ENCODE data around the gene ZNF556. TPM values are rescaled to one million over a fixed set of nuclear protein-coding genes. Genes with fewer than 3 reads are reported as not detected.

The ZNF556 gene
- total RNA-seq, 4 donors from 2014 or later, result not detected

DNA sequence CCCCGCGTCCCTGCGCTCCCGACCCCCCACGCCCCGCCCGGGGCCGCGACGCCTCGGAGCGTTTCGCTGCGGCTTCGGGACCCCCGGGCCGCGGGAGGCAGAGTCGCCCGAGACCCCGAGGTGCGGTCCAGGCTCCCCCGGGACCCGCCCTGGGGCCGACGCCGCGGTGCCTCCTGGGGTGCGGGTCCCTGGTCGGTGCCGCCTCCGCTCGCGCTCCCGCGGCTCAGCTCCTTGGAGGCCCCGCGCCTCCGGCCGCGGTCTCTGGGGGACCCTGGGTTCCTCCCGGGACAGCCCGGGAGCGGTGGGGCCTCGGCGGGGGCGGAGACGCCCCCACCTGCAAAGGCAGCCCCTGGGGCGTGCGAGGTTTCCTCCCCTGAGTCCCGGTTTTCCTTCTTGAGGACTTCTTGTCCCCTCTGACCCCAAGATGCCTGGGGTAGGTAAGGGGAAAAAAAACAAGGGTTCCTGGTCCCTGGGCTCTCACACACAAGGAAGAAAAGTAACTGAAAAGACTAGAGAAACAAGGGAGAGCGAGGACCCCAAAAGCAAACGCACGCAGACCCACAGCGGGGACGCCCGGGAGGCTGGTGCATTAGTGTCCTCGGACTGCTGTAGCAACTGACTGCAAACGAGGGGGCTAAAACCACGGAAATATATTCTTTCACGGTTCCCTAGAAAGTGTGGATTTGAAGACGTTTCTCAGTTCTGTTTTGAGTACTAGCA lies 25.1 kb upstream of the ZNF556 start:
- DNase-seq, result peak; percentile 18
- Histone ChIP-seq H3K36me3 (no peaks in the 10 kb centered on the region), H3K4me3 (peak overlapping the region; percentile 69 to 99 (median 96)), H3K4me1 (peaks cover 4 to 19% (median 10%) of the 10 kb centered on the region in 4 donors), H3K9me3 (no peaks in the 10 kb centered on the region), H3K27ac (peak overlapping the region; percentile 86 to 92 (median 90)), H3K27me3 (no peaks in the 10 kb centered on the region)
- 8 to 31% methylated on average over 8 to 29 of the region's 62 CpGs for WGBS, 2 donors (ENCODE audit: low coverage in 1 of 2)
- no peak for TF ChIP-seq EP300 (IDR thresholded peaks at IDR 0.05; ENCODE audit: low read depth)
- no peak for TF ChIP-seq CTCF (IDR thresholded peaks at IDR 0.05)
- TF ChIP-seq POLR2A (IDR thresholded peaks at IDR 0.05), result no peak
- TF ChIP-seq POLR2AphosphoS5 (IDR thresholded peaks at IDR 0.05), result no peak
- intact Hi-C loops (cut with DNase I; ENCODE audit: low total_unique reads) (no loop called here), in situ Hi-C loops (cut with MboI; ENCODE audit: low pct_ligation_motif_present in 1 of 4, low pct_unique_long_range_greater_than_20kb in 1 of 4, low sequenced_read_pairs in 3 of 4) (no loop called here)

GRCh38 chr19:2845107-2845506 lies 22.0 kb upstream of the ZNF556 start:
- intact Hi-C loops (cut with DNase I; ENCODE audit: low total_unique reads) (no loop called here), in situ Hi-C loops (cut with MboI; ENCODE audit: low pct_ligation_motif_present in 1 of 4, low pct_unique_long_range_greater_than_20kb in 1 of 4, low sequenced_read_pairs in 3 of 4) (no loop called here)
- WGBS, 2 donors (ENCODE audit: low coverage in 1 of 2), result 96 to 100% methylated on average over 2 of the region's 2 CpGs

DNA sequence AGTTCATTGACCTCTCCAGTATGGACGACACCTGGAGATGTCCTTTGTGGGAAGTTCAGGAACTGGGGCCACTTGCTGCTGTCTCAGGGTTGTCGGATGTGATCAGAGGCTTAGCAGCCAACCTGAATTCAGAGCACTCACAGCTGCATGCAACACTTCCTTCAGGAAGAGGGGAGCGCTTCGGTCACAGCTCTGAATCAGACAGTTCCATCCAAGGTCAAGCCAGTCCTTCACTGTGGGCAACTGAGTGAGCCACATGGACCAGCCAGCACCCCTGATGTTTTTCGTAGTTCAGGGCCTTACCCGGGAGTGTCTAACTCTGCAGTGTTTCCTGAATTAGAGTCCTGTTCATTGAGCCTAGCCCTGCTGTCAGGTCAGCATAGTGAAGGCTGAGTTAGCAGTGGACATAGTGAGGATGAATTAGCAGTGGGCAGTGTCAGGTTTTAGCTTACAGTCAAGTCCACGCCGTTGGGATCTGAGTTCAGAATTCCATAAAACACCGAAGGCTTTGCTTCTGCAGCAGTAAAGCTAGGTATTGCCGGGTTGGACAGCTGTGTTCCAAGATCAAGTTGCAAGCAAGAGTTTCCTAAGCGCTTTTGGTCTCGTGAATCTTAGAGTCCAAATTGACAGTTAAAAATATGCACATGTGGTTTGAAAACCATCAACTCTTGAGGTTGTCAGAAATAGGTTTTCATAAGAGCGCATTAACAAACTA lies 20.8 kb upstream of the ZNF556 start:
- in situ Hi-C loops (cut with MboI; ENCODE audit: low pct_ligation_motif_present in 1 of 4, low pct_unique_long_range_greater_than_20kb in 1 of 4, low sequenced_read_pairs in 3 of 4), result no loop called here
- H3K9me3 ChIP-seq, result peaks cover 17 to 20% of the 10 kb centered on the region in 2 donors
- TF ChIP-seq POLR2A (IDR thresholded peaks at IDR 0.05) (no peak), EP300 (IDR thresholded peaks at IDR 0.05; ENCODE audit: low read depth) (no peak), POLR2AphosphoS5 (IDR thresholded peaks at IDR 0.05) (no peak)
- H3K4me3 ChIP-seq, result no peak overlapping the region
- peaks cover 0 to 12% (median 5%) of the 10 kb centered on the region in 4 donors for H3K36me3 ChIP-seq
- WGBS, 2 donors (ENCODE audit: low coverage in 1 of 2), result 79 to 84% methylated on average over 4 to 13 of the region's 13 CpGs
- H3K27me3 ChIP-seq, result no peaks in the 10 kb centered on the region
- H3K27ac ChIP-seq, result no peak overlapping the region
- no peak for DNase-seq
- H3K4me1 ChIP-seq, result peaks cover 4 to 14% (median 8%) of the 10 kb centered on the region in 4 donors
- intact Hi-C loops (cut with DNase I; ENCODE audit: low total_unique reads), result no loop called here

More at GRCh38 chr19:2845107-2845506, 22.0 kb upstream of the ZNF556 start:
- Histone ChIP-seq H3K27ac (no peak overlapping the region), H3K4me1 (peaks cover 4 to 19% (median 10%) of the 10 kb centered on the region in 4 donors), H3K4me3 (no peak overlapping the region), H3K36me3 (peaks cover 0 to under 1% (median 0%) of the 10 kb centered on the region in 4 donors), H3K27me3 (no peaks in the 10 kb centered on the region), H3K9me3 (peaks cover 6 to 11% of the 10 kb centered on the region in 2 donors)
- no peak for TF ChIP-seq POLR2A (IDR thresholded peaks at IDR 0.05)
- TF ChIP-seq CTCF (IDR thresholded peaks at IDR 0.05), result no peak
- TF ChIP-seq EP300 (IDR thresholded peaks at IDR 0.05; ENCODE audit: low read depth), result no peak
- no peak for TF ChIP-seq POLR2AphosphoS5 (IDR thresholded peaks at IDR 0.05)
- DNase-seq, result no peak

GRCh38 chr19:2847507-2847906 lies 19.6 kb upstream of the ZNF556 start:
- Histone ChIP-seq H3K27ac (no peak overlapping the region), H3K36me3 (peaks cover 0 to 24% (median 13%) of the 10 kb centered on the region in 4 donors), H3K4me3 (no peak overlapping the region), H3K4me1 (peaks cover under 1 to 7% (median 3%) of the 10 kb centered on the region in 4 donors), H3K9me3 (peaks cover 29 to 32% of the 10 kb centered on the region in 2 donors), H3K27me3 (no peaks in the 10 kb centered on the region)
- in situ Hi-C loops (cut with MboI; ENCODE audit: low pct_ligation_motif_present in 1 of 4, low pct_unique_long_range_greater_than_20kb in 1 of 4, low sequenced_read_pairs in 3 of 4), result no loop called here
- intact Hi-C loops (cut with DNase I; ENCODE audit: low total_unique reads), result no loop called here
- DNase-seq, result no peak
- 84 to 94% methylated on average over 3 of the region's 3 CpGs for WGBS, 2 donors (ENCODE audit: low coverage in 1 of 2)
- TF ChIP-seq EP300 (IDR thresholded peaks at IDR 0.05; ENCODE audit: low read depth) (no peak), CTCF (IDR thresholded peaks at IDR 0.05) (no peak), POLR2A (IDR thresholded peaks at IDR 0.05) (no peak), POLR2AphosphoS5 (IDR thresholded peaks at IDR 0.05) (no peak)

All from transverse colon (tissue), 4 donors.